Right lobe of liver (tissue), 4 donors: ENCODE measurements around the gene ALG10.

Source experiments
- CTCF ChIP-seq, 4 donors: fragments of 200-600 bp in 3 of 4; fragments of 450-650 bp in 1 of 4; IDR thresholded peaks; one replicate each; pipeline versions ENCODE4 v1.5.1 to v1.8.0; 2016 to 2022; ENCODE audit warnings: antibody characterized with exemption in 4 of 4, mild to moderate bottlenecking in 2 of 4
- POLR2A ChIP-seq: fragments of 450-650 bp; IDR thresholded peaks from one replicate; pipeline ENCODE4 v1.6.1; 2017; ENCODE audit warnings: antibody characterized with exemption, mild to moderate bottlenecking
- donor health status: DM: no; HTN: no; CAD: no.
- donor health status: DM: no; HTN: no; CAD: no.
- donor health status: DM: no; HTN: yes; CAD: no.

GRCh38 chr12:33977887-33978286, 44.4 kb upstream of the ALG10 start:
- TF ChIP-seq CTCF (IDR thresholded peaks at IDR 0.05): no peak
- TF ChIP-seq POLR2A: no peak
